ENCODE measurements around the gene GSKIP. TPM values are rescaled to one million over a fixed set of nuclear protein-coding genes. Genes with fewer than 3 reads are reported as not detected.

The GSKIP gene
- total RNA-seq: 16.6 and 19.5 TPM in 2 replicates

DNA sequence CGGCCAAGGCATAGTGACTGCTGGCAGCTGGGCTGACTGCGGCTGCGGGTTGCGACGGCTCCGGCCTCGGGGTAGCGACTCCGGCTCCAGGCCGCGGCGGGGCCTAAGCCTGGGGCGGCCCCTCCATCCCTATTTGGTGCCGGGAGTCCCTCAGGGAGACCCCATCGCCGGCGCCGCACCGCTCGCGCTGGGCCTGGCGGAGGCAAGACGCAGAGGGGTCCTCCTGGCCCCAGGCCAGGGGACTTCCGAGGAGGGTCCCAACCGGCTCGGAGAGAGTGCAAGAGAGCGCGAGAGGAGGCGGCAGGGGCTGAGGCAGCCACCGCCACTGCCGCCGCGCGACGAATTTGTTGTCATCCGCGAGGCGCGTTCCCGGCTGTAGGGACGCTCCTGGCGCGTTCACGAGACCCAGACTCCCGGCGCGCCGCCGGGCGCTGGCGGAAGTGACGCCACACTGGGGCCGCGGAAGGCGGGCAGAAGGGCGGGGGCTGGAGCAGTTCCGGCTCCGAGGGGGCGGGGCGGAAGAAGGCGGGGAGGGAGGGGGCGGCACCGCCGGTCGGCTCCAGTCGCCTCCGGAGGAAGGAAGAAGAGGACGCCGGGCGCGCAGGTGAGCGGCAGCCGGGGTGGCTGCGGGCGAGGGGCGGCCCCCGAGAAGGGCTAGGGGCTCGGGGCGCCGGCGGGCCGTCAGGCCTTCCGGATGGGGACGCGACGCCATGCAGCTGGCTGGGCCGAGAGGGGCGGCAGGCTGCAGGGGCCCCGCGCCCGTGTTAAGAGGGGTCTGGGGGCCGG is at the start of gene GSKIP, which contains the start of gene ATG2B:
Gene GSKIP, plus strand, starts transcription at position 562 of the 786 bp plus-strand sequence. CDS start 18,722 bp downstream, outside the sequence.
Gene ATG2B, minus strand, starts transcription at position 377 of the 786 bp plus-strand sequence. Its CDS starts 365 bp downstream, at position 12.

Other genes with a start within 250 kb of the GSKIP start
- 0.33 and 2.5 TPM in 2 replicates for gene BDKRB2, start 158.7 kb upstream of the GSKIP start, total RNA-seq
- 0.38 TPM in 1 of 2 replicates, not detected in the other for gene BDKRB1, start 107.3 kb upstream of the GSKIP start, total RNA-seq
- 7.2 and 13.8 TPM in 2 replicates for gene ATG2B, start 185 bp upstream of the GSKIP start, total RNA-seq
- 1.3 and 1.8 TPM in 2 replicates for gene AK7, start 28.6 kb downstream of the GSKIP start, total RNA-seq
- gene PAPOLA, start 138.9 kb downstream of the GSKIP start, total RNA-seq: 45.5 and 66.2 TPM in 2 replicates